ENCODE results near the gene CADPS2. TPM values are rescaled to one million over a fixed set of nuclear protein-coding genes. Genes with fewer than 3 reads are reported as not detected.

The CADPS2 gene
- total and polyA plus RNA-seq, 4 donors, result 5.6 to 41.1 (median 11.0) TPM

DNA sequence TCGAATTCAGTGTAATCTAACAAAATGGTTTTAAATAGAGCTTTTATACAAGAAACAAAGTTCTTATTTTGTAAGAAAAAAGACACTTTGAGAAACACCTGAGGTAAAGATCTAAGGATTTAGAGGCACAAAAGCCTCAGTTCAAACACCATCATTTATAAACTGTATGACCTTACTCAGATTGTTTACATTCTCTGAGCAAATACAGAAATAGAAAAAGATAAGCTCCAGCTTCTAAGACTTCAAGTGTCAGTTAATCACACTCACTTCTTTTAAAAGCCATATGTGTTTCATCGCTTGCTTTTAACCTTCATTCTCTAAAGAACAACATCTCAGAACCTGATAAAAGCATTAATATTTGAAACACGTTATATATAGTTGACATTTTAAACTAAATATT is 27.9 kb downstream of the CADPS2 start (continued):
- TF ChIP-seq, protein P1, sequence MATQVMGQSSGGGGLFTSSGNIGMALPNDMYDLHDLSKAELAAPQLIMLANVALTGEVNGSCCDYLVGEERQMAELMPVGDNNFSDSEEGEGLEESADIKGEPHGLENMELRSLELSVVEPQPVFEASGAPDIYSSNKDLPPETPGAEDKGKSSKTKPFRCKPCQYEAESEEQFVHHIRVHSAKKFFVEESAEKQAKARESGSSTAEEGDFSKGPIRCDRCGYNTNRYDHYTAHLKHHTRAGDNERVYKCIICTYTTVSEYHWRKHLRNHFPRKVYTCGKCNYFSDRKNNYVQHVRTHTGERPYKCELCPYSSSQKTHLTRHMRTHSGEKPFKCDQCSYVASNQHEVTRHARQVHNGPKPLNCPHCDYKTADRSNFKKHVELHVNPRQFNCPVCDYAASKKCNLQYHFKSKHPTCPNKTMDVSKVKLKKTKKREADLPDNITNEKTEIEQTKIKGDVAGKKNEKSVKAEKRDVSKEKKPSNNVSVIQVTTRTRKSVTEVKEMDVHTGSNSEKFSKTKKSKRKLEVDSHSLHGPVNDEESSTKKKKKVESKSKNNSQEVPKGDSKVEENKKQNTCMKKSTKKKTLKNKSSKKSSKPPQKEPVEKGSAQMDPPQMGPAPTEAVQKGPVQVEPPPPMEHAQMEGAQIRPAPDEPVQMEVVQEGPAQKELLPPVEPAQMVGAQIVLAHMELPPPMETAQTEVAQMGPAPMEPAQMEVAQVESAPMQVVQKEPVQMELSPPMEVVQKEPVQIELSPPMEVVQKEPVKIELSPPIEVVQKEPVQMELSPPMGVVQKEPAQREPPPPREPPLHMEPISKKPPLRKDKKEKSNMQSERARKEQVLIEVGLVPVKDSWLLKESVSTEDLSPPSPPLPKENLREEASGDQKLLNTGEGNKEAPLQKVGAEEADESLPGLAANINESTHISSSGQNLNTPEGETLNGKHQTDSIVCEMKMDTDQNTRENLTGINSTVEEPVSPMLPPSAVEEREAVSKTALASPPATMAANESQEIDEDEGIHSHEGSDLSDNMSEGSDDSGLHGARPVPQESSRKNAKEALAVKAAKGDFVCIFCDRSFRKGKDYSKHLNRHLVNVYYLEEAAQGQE (IDR thresholded peaks at IDR 0.05), result no peak

DNA sequence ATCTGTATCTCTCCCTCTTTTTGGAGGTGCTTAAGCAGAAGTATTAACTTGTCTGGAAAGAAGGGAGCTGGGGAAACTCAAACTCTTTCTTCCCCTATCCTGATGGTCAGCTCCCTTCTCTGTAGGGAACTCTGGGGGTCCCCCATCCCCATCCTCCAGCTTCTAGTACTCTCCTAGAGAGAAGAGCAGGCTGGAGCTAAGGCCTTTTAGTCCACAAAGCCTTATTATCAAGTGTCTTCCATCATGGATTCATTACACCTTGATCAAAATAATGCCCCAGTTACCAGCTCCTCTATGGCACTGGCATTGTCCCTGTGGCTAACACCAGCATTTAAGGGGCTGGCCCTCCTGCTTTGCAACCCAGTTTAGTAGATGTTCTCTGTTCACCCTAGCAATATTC is 35.7 kb downstream of the CADPS2 start:
- Histone ChIP-seq H3K27me3 (ENCODE audit: control insufficient read depth in 4 of 4, insufficient read depth in 4 of 4, low read length in 3 of 4) (no peaks in the 10 kb centered on the region), H3K9me3 (ENCODE audit: control insufficient read depth in 4 of 4, low read length in 3 of 4) (no peaks in the 10 kb centered on the region), H3K4me3 (ENCODE audit: low read depth in 1 of 3, low read length in 3 of 3) (no peak overlapping the region), H3K36me3 (ENCODE audit: control insufficient read depth in 4 of 4, insufficient read depth in 3 of 4, low read depth in 1 of 4, low read length in 3 of 4) (no peaks in the 10 kb centered on the region), H3K4me1 (ENCODE audit: control insufficient read depth in 4 of 4, insufficient read depth in 4 of 4, low read length in 3 of 4) (no peaks in the 10 kb centered on the region), H3K27ac (ENCODE audit: low read depth in 1 of 2, low read length in 2 of 2) (no peak overlapping the region), H3K9ac (ENCODE audit: low read depth in 1 of 2, low read length in 2 of 2) (no peak overlapping the region)
- no peak for DNase-seq (ENCODE audit: low spot score)
- no peak for TF ChIP-seq EGR1 (IDR thresholded peaks at IDR 0.05; ENCODE audit: low read depth in 2 of 2)
- no peak for TF ChIP-seq JUND (IDR thresholded peaks at IDR 0.05)
- no peak for TF ChIP-seq SP1 (IDR thresholded peaks at IDR 0.05)
- TF ChIP-seq YY1 (IDR thresholded peaks at IDR 0.05), result no peak

DNA sequence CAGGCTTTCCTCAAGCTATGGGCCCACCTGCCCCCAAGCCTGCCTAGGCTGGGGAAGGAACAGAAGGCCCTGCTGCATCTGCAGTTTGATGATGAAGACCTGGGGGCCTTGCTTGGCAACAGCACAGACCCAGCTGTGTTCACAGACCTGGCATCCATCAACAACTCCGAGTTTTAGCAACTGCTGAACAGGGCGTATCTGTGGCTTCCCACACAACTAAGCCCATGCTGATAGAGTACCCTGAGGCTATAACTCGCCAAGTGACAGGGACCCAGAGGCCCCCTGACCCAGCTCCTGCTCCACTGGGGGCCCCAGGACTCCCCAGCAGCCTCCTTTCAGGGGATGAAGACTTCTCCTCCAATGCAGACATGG is 36.3 kb downstream of the CADPS2 start:
- Histone ChIP-seq H3K27me3 (ENCODE audit: control insufficient read depth in 4 of 4, insufficient read depth in 4 of 4, low read length in 3 of 4) (no peaks in the 10 kb centered on the region), H3K27ac (ENCODE audit: low read depth in 1 of 2, low read length in 2 of 2) (no peak overlapping the region), H3K36me3 (ENCODE audit: control insufficient read depth in 4 of 4, insufficient read depth in 3 of 4, low read depth in 1 of 4, low read length in 3 of 4) (no peaks in the 10 kb centered on the region), H3K9me3 (ENCODE audit: control insufficient read depth in 4 of 4, low read length in 3 of 4) (no peaks in the 10 kb centered on the region), H3K4me3 (ENCODE audit: low read depth in 1 of 3, low read length in 3 of 3) (no peak overlapping the region), H3K9ac (ENCODE audit: low read depth in 1 of 2, low read length in 2 of 2) (no peak overlapping the region), H3K4me1 (ENCODE audit: control insufficient read depth in 4 of 4, insufficient read depth in 4 of 4, low read length in 3 of 4) (no peaks in the 10 kb centered on the region)
- TF ChIP-seq HNF4A (conservative IDR thresholded peaks at IDR 0.05), result no peak
- no peak for TF ChIP-seq YY1 (IDR thresholded peaks at IDR 0.05)
- TF ChIP-seq FOXA2 (IDR thresholded peaks at IDR 0.05), result no peak
- TF ChIP-seq RXRA (IDR thresholded peaks at IDR 0.05), result no peak
- TF ChIP-seq, protein P2, sequence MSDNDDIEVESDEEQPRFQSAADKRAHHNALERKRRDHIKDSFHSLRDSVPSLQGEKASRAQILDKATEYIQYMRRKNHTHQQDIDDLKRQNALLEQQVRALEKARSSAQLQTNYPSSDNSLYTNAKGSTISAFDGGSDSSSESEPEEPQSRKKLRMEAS (IDR thresholded peaks at IDR 0.05), result no peak
- no peak for TF ChIP-seq TAF1 (conservative IDR thresholded peaks at IDR 0.05)
- no peak for TF ChIP-seq FOXA1 (IDR thresholded peaks at IDR 0.05)
- TF ChIP-seq, protein P3, sequence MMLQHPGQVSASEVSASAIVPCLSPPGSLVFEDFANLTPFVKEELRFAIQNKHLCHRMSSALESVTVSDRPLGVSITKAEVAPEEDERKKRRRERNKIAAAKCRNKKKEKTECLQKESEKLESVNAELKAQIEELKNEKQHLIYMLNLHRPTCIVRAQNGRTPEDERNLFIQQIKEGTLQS (IDR thresholded peaks at IDR 0.05), result no peak
- TF ChIP-seq, protein P4, sequence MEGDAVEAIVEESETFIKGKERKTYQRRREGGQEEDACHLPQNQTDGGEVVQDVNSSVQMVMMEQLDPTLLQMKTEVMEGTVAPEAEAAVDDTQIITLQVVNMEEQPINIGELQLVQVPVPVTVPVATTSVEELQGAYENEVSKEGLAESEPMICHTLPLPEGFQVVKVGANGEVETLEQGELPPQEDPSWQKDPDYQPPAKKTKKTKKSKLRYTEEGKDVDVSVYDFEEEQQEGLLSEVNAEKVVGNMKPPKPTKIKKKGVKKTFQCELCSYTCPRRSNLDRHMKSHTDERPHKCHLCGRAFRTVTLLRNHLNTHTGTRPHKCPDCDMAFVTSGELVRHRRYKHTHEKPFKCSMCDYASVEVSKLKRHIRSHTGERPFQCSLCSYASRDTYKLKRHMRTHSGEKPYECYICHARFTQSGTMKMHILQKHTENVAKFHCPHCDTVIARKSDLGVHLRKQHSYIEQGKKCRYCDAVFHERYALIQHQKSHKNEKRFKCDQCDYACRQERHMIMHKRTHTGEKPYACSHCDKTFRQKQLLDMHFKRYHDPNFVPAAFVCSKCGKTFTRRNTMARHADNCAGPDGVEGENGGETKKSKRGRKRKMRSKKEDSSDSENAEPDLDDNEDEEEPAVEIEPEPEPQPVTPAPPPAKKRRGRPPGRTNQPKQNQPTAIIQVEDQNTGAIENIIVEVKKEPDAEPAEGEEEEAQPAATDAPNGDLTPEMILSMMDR (IDR thresholded peaks at IDR 0.05; ENCODE audit: low read depth, low read length, missing input control), result no peak
- TF ChIP-seq, protein P1 (IDR thresholded peaks at IDR 0.05), result no peak
- 94% methylated on average over 3 of the region's 3 CpGs for WGBS
- DNase-seq (ENCODE audit: low spot score), result no peak

Data from liver (tissue), 9 donors.